Transverse colon (tissue), 4 donors: ENCODE results near the gene SAMD8. TPM values are rescaled to one million over a fixed set of nuclear protein-coding genes. Genes with fewer than 3 reads are reported as not detected.

Source experiments
- DNase-seq: peaks from one replicate; pipeline ENCODE4 v3.0.0-alpha.2; 2019
- H3K27ac ChIP-seq, 4 donors: fragments of 200-600 bp; sonication (generic); 2 replicates each; pipeline ENCODE4 v1.5.1; 2016 to 2018; ENCODE audit warnings: inconsistent platforms in 4 of 4
- H3K27me3 ChIP-seq: fragments of 200-600 bp; sonication (generic); 2 replicates; pipeline ENCODE4 v1.5.1; 2017; ENCODE audit warnings: inconsistent platforms
- H3K36me3 ChIP-seq, 4 donors: fragments of 200-600 bp; sonication (generic); 2 replicates each; pipeline ENCODE4 v1.5.1; 2017 to 2019; ENCODE audit warnings: inconsistent platforms in 4 of 4
- H3K4me1 ChIP-seq, 4 donors: fragments of 200-600 bp; sonication (generic); 2 replicates each; pipeline ENCODE4 v1.5.1; 2017 to 2020; ENCODE audit warnings: inconsistent platforms in 4 of 4
- H3K4me3 ChIP-seq, 4 donors: fragments of 200-600 bp; sonication (generic); 1 replicate in 1 of 4; 2 replicates in 3 of 4; pipeline versions ENCODE4 v1.5.1 to v1.6.1; 2017 to 2019; ENCODE audit warnings: inconsistent platforms in 4 of 4
- H3K9me3 ChIP-seq, 2 donors: fragments of 200-600 bp; sonication (generic); 2 replicates each; pipeline ENCODE4 v1.5.1; 2017 to 2019; ENCODE audit warnings: inconsistent platforms in 2 of 2
- CTCF ChIP-seq, 5 experiments: fragments of 200-600 bp in 3 of 5; fragments of 450-650 bp in 2 of 5; sonication (generic) in 3 of 5; IDR thresholded peaks; 1 replicate in 2 of 5; 2 replicates in 3 of 5; pipeline ENCODE4 v1.5.1; 2016 to 2017; ENCODE audit warnings: antibody characterized with exemption in 5 of 5, inconsistent platforms in 3 of 5, mild to moderate bottlenecking in 2 of 5, moderate library complexity in 1 of 5
- EP300 ChIP-seq: sonication (generic); formaldehyde crosslinking; IDR thresholded peaks from one replicate; pipeline ENCODE4 v1.6.1; 2017; ENCODE audit warnings: antibody characterized with exemption, low read depth
- POLR2A ChIP-seq: fragments of 450-650 bp; IDR thresholded peaks from one replicate; pipeline ENCODE4 v1.6.1; 2016; ENCODE audit warnings: antibody characterized with exemption, mild to moderate bottlenecking, moderate library complexity
- POLR2AphosphoS5 ChIP-seq, 3 donors: sonication (generic); formaldehyde crosslinking; IDR thresholded peaks; one replicate each; pipeline ENCODE4 v1.6.1; 2016; ENCODE audit warnings: antibody characterized with exemption in 3 of 3
- WGBS, 2 donors: methylation state at CpG; one replicate each; pipeline ENCODE4 v1.1.5; 2018; ENCODE audit warnings: low coverage in 1 of 2; 5-methylcytosine and 5-hydroxymethylcytosine counted together
- in situ Hi-C, 4 donors: fragments of 200-750 bp; cut with MboI; loops; one replicate each; pipeline versions ENCODE4 v1.15.0 to v1.15.1; 2017; ENCODE audit warnings: low sequenced_read_pairs in 3 of 4, low pct_ligation_motif_present in 1 of 4, low pct_unique_long_range_greater_than_20kb in 1 of 4
- intact Hi-C: fragments of 100-400 bp; cut with DNase I; formaldehyde crosslinking; loops from one replicate; pipeline ENCODE4 v1.15.1; 2023; ENCODE audit warnings: low total_unique reads
- total RNA-seq, 4 donors: library from RNA; depleted of rRNA; stranded (reverse); fragments of >200 nt; gene quantifications; one replicate each; pipeline ENCODE4 v1.1.0, GENCODE V29; 2016

SAMD8 gene
- total RNA-seq, 4 donors from 2014 or later = 4.6 to 26.6 (median 17.7) TPM

GRCh38 chr10:75136346-75136745 is 24.9 kb downstream of the SAMD8 start:
- Histone ChIP-seq H3K9me3 (no peaks in the 10 kb centered on the region), H3K27me3 (no peaks in the 10 kb centered on the region), H3K27ac (no peak overlapping the region), H3K4me1 (no peaks in the 10 kb centered on the region), H3K36me3 (no peaks in the 10 kb centered on the region), H3K4me3 (no peak overlapping the region)
- DNase-seq = no peak
- 91 to 100% methylated on average over 1 of the region's 1 CpG for WGBS, 2 donors
- in situ Hi-C loops = no loop called here
- intact Hi-C loops = no loop called here
- TF ChIP-seq EP300 = no peak
- TF ChIP-seq CTCF (IDR thresholded peaks at IDR 0.05) = no peak
- TF ChIP-seq POLR2AphosphoS5 (IDR thresholded peaks at IDR 0.05) = no peak
- TF ChIP-seq POLR2A = no peak

- Histone ChIP-seq H3K9me3 (no peaks in the 10 kb centered on the region), H3K27ac (no peak overlapping the region), H3K36me3 (no peaks in the 10 kb centered on the region), H3K4me3 (no peak overlapping the region), H3K4me1 (no peaks in the 10 kb centered on the region), H3K27me3 (no peaks in the 10 kb centered on the region)
- intact Hi-C loops = no loop called here
- in situ Hi-C loops = no loop called here
- DNase-seq = no peak
- WGBS, 2 donors = 70% methylated on average over 2 to 3 of the region's 3 CpGs
- TF ChIP-seq POLR2AphosphoS5 (IDR thresholded peaks at IDR 0.05) = no peak
- TF ChIP-seq POLR2A = no peak
- TF ChIP-seq CTCF (IDR thresholded peaks at IDR 0.05) = no peak
- TF ChIP-seq EP300 = no peak
Measured at GRCh38 chr10:75137533-75138438, 26.3 kb downstream of the SAMD8 start.

DNA sequence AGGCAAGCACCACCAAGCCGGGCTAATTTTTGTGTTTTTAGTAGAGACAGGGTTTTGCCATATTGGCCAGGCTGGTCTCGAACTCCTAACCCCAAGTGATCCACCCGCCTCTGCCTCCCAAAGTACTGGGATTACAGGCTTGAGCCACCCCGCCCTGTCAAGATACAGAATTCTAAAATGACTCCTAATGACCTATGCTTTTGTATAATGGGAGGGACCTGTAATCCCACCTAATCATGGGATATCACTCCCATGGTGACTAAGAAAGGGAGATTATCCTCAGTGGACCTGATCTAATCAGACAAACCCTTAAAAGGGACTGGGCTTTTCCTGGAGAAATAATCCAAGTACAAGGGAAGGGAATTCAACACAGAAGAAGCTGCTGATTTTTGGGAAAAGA is 28.8 kb downstream of the SAMD8 start:
- WGBS, 2 donors = 93 to 100% methylated on average over 1 to 4 of the region's 4 CpGs
- no peaks in the 10 kb centered on the region for H3K27me3 ChIP-seq
- H3K4me1 ChIP-seq = peaks cover 0 to 16% (median 5%) of the 10 kb centered on the region in 4 donors
- TF ChIP-seq CTCF (IDR thresholded peaks at IDR 0.05) (no peak), POLR2A (no peak)
- no peak overlapping the region for H3K27ac ChIP-seq
- H3K4me3 ChIP-seq = no peak overlapping the region
- in situ Hi-C loops (no loop called here), intact Hi-C loops (loop anchor here (5.0 kb wide), 1 partner anchor 518 kb away; no protein-coding TSS in a partner anchor)
- no peaks in the 10 kb centered on the region for H3K36me3 ChIP-seq
- H3K9me3 ChIP-seq = no peaks in the 10 kb centered on the region
- no peak for DNase-seq

- WGBS, 2 donors = 29 to 50% methylated on average over 1 of the region's 1 CpG
- in situ Hi-C loops = no loop called here
Measured at GRCh38 chr10:75143353-75143752, 31.9 kb downstream of the SAMD8 start.

More at GRCh38 chr10:75143353-75143752, 31.9 kb downstream of the SAMD8 start:
- H3K27me3 ChIP-seq = no peaks in the 10 kb centered on the region
- no peaks in the 10 kb centered on the region for H3K9me3 ChIP-seq
- no peak overlapping the region for H3K27ac ChIP-seq
- peaks cover 0 to 23% (median 7%) of the 10 kb centered on the region in 4 donors for H3K4me1 ChIP-seq
- no peak overlapping the region for H3K4me3 ChIP-seq
- H3K36me3 ChIP-seq = no peaks in the 10 kb centered on the region
- no peak for TF ChIP-seq EP300
- TF ChIP-seq POLR2AphosphoS5 (IDR thresholded peaks at IDR 0.05) = no peak
- no peak for TF ChIP-seq CTCF (IDR thresholded peaks at IDR 0.05)
- no peak for TF ChIP-seq POLR2A
- intact Hi-C loops = loop anchor here (5.0 kb wide), 1 partner anchor 521 kb away; no protein-coding TSS in a partner anchor
- DNase-seq = no peak
